ENCODE results near the gene CHAC1.

Gene CHAC1

DNA sequence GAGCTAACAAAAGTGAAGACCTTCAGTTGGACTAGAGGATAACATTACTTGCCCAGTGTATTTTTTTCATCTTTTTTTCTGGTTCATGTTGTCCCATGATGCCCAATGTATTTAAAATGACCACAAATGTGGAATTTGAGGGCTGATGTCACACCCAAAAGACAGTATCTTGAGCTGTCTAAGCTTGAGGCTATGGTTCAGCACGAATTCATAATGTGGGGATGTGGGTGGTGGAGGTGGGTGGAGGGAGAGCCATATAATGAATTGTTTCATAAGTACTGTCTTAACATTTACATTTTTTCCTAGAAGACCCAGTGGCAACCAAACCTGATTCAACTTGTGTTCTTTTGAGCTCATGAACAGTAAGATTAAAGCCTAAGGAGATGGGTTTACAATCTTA, 37.5 kb downstream of the CHAC1 start:
- DNase-seq = no peak

DNA sequence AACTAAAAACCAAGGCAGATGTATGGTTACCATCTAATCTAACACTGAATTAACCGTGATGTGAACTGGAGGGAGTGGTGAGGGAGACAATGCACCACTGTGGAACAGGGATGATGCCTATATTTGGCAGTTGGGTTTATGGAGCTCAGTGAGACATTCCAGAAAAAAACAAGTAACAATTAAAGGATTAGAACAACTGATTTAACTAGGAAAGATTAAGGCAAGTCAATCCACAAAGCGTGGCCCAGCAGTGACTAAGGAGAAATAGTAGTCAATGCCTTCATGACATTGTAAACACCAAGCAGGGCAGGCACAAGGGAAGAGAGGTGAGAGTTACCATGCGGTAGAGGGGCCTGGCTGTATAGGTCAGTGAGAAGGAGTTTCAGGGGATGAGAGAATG, 38.1 kb downstream of the CHAC1 start:
- DNase-seq = no peak

DNA sequence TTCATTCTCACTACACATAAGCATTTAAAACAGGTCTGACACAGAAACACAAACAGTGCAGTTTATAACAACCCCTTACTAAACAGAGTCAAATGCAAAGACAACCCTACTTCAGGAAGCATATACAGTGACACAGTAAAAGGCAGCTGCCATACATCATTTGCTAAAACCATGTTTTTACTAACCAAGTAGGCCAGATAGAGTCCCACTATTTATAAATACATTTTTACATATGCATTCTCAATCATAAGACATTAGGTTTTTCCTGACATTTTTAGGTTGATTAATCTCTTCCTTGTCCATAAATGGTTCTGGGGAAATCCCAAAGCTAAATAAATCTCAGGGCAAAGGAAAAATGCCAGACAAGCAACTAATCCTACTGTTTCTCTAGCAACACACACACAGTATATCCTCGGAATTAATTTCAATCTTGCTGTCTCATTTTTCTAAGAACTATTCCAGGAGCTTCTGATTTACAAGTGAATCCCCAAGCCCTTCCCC, 39.0 kb downstream of the CHAC1 start:
- DNase-seq = no peak

DNA sequence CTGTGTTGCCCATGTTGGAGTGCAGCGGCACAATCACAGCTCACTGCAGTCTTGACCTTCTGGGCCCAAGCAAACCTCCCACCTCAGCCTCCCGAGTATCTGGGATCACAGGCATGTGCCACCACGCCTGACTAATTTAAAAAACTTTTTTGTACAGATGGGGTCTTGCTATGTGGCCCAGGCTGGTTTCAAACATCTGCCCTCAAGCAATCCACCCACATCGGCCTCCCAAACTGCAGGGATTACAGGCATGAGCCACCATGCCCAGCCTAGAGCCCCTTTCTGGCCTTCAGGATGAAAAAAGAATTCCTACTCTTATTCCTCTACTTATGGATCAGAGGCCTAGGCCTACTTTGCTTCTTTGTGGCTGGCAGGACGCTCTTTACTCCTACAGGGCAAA, 39.6 kb downstream of the CHAC1 start:
- no peak for DNase-seq

DNA sequence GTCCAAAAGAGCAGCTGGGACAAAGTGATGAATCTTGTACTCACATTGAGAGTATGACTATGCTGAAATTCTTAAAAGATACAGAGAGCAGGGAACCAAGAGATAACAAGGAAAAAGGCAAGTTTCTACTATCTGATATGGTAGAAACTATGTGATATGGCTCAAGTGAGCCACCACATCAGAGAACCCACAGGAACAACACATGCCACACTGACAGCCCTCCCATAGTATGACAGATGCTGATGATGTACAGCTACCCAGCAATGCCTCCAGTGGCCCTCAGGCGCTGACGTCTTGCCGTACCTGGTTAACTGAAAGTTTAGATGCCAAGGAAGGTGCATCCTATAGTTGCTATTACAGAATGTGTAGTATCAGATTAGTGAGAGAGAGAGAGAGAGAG, 42.4 kb downstream of the CHAC1 start:
- no peak for DNase-seq

DNA sequence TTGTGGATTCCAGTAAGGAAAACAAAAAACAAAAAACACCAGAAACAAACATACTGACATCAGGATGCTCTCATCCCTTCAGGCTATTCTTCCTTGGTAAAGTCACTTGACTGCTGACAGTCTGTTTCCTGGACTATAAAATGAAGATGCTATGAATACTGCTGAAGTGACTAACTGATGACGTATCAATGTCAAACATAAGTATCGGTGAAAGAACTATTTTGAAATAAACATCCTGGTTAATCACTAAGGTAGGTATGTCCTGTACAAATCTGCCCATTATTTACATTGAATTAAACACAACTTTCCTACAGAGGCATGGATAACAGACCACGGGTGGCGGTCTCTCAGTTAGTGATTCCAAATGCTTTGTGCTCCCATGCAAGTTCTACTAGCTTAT, 45.9 kb downstream of the CHAC1 start:
- DNase-seq = no peak

DNA sequence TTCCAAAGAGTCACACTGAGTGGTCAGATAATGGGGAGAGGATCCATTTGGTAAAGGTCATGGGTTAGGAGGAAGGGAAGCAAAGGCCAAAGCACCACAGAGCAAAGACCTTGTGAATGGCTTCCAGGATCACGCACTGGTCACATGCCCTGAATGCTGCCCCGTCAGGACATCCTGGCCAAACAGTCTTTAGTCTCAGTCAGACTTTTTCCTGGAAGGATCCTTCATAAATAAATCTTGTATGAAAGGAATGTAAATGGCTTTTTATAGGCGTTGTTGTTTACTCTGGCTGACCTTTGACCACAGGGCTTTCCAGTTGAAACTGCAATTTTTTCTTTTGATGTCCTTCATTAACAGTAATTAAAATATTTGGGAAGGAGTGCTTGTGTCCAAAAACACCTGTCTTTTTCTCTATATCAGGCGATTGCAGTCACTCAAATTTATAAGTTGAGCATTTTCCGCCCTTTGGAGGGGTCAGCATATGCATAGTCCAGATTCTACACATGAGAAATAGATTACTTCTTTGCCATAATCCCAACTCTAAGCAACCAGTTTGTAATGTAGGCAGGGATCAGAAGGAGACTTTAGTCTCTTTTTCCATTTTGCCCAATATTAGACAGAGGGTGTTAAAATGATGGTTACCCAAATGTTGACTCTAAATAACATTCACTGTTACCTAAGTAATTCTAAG, 48.4 kb downstream of the CHAC1 start:
- DNase-seq = no peak

DNA sequence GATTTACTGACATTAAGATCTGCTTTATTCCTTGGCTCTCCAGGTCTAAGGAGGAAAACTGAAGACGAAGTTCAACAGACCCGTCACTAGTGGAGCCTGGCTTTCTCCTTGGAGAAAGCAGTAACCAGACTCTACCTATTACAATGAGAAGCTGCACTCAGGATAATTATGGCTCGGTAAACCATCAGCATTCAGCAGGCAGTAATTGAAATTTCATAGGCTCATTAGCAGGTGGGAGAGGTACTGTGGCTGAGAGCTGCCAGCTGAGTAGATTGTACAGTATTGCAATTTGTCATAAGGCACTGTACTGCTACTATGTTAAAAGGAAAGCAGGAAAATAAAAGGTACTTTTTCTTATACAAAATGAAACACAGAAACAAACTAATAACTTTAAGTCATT, 51.2 kb downstream of the CHAC1 start:
- no peak for DNase-seq
